Natural killer cell treated with Interleukin-12 subunit alpha and Interleukin-12 subunit beta and Interleukin-15 and Interleukin-18, amount 100 ng/mL, for 72 hours (primary cell): ENCODE results near the gene TEK. TPM values are rescaled to one million over a fixed set of nuclear protein-coding genes. Genes with fewer than 3 reads are reported as not detected.
"Not testable (repeated sequence)": the region's sequence is repeated elsewhere in the genome, so short reads cannot be mapped to it uniquely, and the experiment has no call there.

ENCODE experiments used
- ATAC-seq, 2 donors: fragments of 150-1000 bp; cut with Tn5 transposase in 1 of 2; sonication (Bioruptor Pico), chemical (Tn5 transposase) in 1 of 2; 2 replicates each; pipeline ENCODE4 v1.10.0; 2021
- DNase-seq: peaks from one replicate; pipeline ENCODE4 v3.0.0; 2022; ENCODE audit warnings: low spot score
- H3K27ac Mint-ChIP-seq, 2 donors: 1 replicate in 1 of 2; 2 replicates in 1 of 2; pipeline ENCODE4 v1.8.0; 2022; ENCODE audit warnings: mixed read lengths in 2 of 2, mild to moderate bottlenecking in 1 of 2, moderate library complexity in 1 of 2
- H3K27me3 Mint-ChIP-seq, 2 donors: 1 replicate in 1 of 2; 2 replicates in 1 of 2; pipeline ENCODE4 v1.8.0; 2022; ENCODE audit warnings: mixed read lengths in 2 of 2
- H3K36me3 Mint-ChIP-seq: one replicate; pipeline ENCODE4 v1.8.0; 2022; ENCODE audit warnings: mixed read lengths
- H3K4me1 Mint-ChIP-seq, 2 donors: 1 replicate in 1 of 2; 2 replicates in 1 of 2; pipeline ENCODE4 v1.8.0; 2022; ENCODE audit warnings: low read depth in 2 of 2, mixed read lengths in 2 of 2, mild to moderate bottlenecking in 1 of 2
- H3K4me3 Mint-ChIP-seq: one replicate; pipeline ENCODE4 v1.8.0; 2022; ENCODE audit warnings: mixed read lengths
- H3K9me3 Mint-ChIP-seq: 2 replicates; pipeline ENCODE4 v1.8.0; 2022; ENCODE audit warnings: mixed read lengths
- total RNA-seq, 2 donors: library from RNA; stranded (reverse); gene quantifications; one replicate each; pipeline ENCODE4 v1.2.3, GENCODE V29; 2022

Gene TEK
- total RNA-seq, 2 donors from 2014 or later: not detected

GRCh38 chr9:27093384-27094067 lies 15.5 kb upstream of the TEK start:
- not testable (repeated sequence) for H3K4me3 Mint-ChIP-seq, H3K36me3 Mint-ChIP-seq

GRCh38 chr9:27094640-27095298 lies 14.3 kb upstream of the TEK start:
- DNase-seq (no peak), ATAC-seq (no peak)
- no peak overlapping the region for H3K27ac Mint-ChIP-seq
- no peaks in the 10 kb centered on the region for H3K36me3 Mint-ChIP-seq
- H3K4me1 Mint-ChIP-seq: no peaks in the 10 kb centered on the region
- H3K4me3 Mint-ChIP-seq: no peak overlapping the region
- H3K27me3 Mint-ChIP-seq: peaks cover 12 to 29% of the 10 kb centered on the region in 2 donors
- H3K9me3 Mint-ChIP-seq: peaks cover 8% of the 10 kb centered on the region

More at GRCh38 chr9:27093384-27094067, 15.5 kb upstream of the TEK start:
- DNase-seq, ATAC-seq, H3K9me3 Mint-ChIP-seq, H3K27ac Mint-ChIP-seq, H3K4me1 Mint-ChIP-seq: not testable (repeated sequence)
- peaks cover 12 to 29% of the 10 kb centered on the region in 2 donors for H3K27me3 Mint-ChIP-seq

DNA sequence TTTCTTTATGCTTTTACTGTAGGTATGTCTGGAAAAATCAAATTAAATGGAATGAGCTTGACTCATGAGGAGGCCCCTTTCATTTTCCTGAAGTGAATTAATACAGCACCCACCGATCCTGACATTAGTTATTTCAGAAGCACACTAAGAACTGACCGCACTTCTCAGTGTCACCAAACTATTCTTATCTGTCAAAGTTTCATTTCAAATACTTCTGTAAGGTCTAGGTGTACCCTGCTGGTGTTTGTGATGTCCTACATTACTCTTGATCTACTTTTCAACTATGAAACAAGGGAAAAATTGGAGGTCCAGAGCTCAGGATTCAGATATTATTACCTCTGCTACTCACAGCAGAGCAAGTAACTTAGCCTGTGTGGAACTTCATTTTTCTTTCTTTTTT lies 1.8 kb upstream of the TEK start:
- Mint-ChIP-seq H3K4me3 (no peak overlapping the region), H3K27ac (no peak overlapping the region), H3K4me1 (no peaks in the 10 kb centered on the region), H3K9me3 (peaks cover 2% of the 10 kb centered on the region), H3K36me3 (no peaks in the 10 kb centered on the region), H3K27me3 (no peaks in the 10 kb centered on the region)
- ATAC-seq (no peak), DNase-seq (no peak)

DNA sequence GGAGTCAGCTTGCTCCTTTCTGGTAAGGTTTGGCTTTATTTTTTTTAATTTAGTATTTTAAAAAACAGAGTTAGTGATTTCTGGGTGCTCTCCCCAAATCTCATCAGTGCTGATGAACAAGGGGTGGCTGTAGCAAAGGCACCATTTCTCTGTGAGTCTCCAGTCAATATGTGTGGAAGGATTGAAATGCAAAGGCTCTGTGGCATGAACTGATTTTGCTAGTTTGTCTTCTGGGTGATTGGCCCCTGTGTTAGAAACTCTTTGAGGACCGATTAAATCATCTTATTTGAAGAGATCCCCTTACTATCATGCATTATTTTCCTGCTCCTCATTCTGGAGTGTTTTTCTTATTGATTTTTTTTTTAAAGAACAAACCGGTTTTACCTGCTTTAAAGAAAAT lies 596 bp downstream of the TEK start:
- no peaks in the 10 kb centered on the region for H3K36me3 Mint-ChIP-seq
- H3K4me1 Mint-ChIP-seq: no peaks in the 10 kb centered on the region
- H3K27ac Mint-ChIP-seq: no peak overlapping the region
- no peak overlapping the region for H3K4me3 Mint-ChIP-seq
- no peak for DNase-seq
- peaks cover 6% of the 10 kb centered on the region for H3K9me3 Mint-ChIP-seq
- H3K27me3 Mint-ChIP-seq: no peaks in the 10 kb centered on the region
- no peak for ATAC-seq

GRCh38 chr9:27110181-27110580 lies 1.2 kb downstream of the TEK start:
- Mint-ChIP-seq H3K27ac (no peak overlapping the region), H3K27me3 (no peaks in the 10 kb centered on the region), H3K36me3 (no peaks in the 10 kb centered on the region), H3K4me3 (no peak overlapping the region), H3K4me1 (no peaks in the 10 kb centered on the region), H3K9me3 (peaks cover 6% of the 10 kb centered on the region)
- no peak for ATAC-seq
- no peak for DNase-seq

- DNase-seq (no peak), ATAC-seq (no peak)
- Mint-ChIP-seq H3K9me3 (peaks cover 4% of the 10 kb centered on the region), H3K4me3 (no peak overlapping the region), H3K27ac (no peak overlapping the region), H3K4me1 (no peaks in the 10 kb centered on the region), H3K36me3 (no peaks in the 10 kb centered on the region), H3K27me3 (no peaks in the 10 kb centered on the region)
These were observed 3.2 kb downstream of the TEK start for GRCh38 chr9:27112235-27112634.

DNA sequence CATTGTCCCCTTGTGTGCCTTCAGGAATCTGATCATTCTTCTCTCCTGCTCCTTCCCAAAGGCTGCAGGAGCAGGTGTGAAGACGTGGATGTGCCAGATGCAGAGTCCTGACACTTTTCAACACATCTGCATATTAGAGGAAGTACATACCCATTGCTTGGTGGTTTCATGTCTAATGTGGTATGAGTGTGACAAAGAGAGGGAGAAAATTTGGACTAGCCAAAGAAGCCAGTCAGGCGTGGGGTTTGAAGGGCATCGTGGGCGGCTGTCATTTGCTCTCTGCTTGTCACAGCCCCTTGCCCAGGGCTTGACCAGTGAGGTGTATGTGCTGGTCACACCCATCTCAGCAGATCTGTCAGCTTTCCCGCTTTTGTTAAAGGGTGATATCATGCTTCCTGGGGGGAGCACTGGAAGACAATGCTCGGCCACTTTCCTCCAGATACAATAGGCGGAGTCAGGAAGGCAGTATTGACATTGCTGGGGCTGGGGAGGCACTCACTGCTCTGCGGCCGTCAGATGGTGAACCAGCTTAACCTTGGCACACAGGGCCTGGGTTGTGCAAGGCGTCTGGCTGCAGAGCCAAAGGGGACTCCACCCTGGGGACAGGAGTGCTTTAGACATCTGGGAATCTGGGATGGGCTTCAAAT lies 8.6 kb downstream of the TEK start:
- Mint-ChIP-seq H3K4me3 (no peak overlapping the region), H3K27me3 (peaks cover 3 to 6% of the 10 kb centered on the region in 2 donors)
- no peak for ATAC-seq

GRCh38 chr9:27118916-27119315 lies 9.9 kb downstream of the TEK start:
- ATAC-seq (no peak), DNase-seq (no peak)
- peaks cover under 1% of the 10 kb centered on the region for H3K9me3 Mint-ChIP-seq

More for the DNA sequence above, 8.6 kb downstream of the TEK start:
- no peak for DNase-seq
- peaks cover 4% of the 10 kb centered on the region for H3K9me3 Mint-ChIP-seq
- no peaks in the 10 kb centered on the region for H3K36me3 Mint-ChIP-seq
- no peak overlapping the region for H3K27ac Mint-ChIP-seq
- no peaks in the 10 kb centered on the region for H3K4me1 Mint-ChIP-seq

GRCh38 chr9:27124151-27124550 lies 15.1 kb downstream of the TEK start:
- Mint-ChIP-seq H3K36me3 (no peaks in the 10 kb centered on the region), H3K4me3 (no peak overlapping the region), H3K27me3 (peaks cover 3 to 7% of the 10 kb centered on the region in 2 donors), H3K4me1 (no peaks in the 10 kb centered on the region), H3K9me3 (peaks cover under 1% of the 10 kb centered on the region), H3K27ac (no peak overlapping the region)
- ATAC-seq (no peak), DNase-seq (no peak)

More at GRCh38 chr9:27118916-27119315, 9.9 kb downstream of the TEK start:
- H3K27me3 Mint-ChIP-seq: peaks cover 3 to 7% of the 10 kb centered on the region in 2 donors
- no peak overlapping the region for H3K4me3 Mint-ChIP-seq
- no peaks in the 10 kb centered on the region for H3K4me1 Mint-ChIP-seq
- H3K36me3 Mint-ChIP-seq: no peaks in the 10 kb centered on the region
- no peak overlapping the region for H3K27ac Mint-ChIP-seq

DNA sequence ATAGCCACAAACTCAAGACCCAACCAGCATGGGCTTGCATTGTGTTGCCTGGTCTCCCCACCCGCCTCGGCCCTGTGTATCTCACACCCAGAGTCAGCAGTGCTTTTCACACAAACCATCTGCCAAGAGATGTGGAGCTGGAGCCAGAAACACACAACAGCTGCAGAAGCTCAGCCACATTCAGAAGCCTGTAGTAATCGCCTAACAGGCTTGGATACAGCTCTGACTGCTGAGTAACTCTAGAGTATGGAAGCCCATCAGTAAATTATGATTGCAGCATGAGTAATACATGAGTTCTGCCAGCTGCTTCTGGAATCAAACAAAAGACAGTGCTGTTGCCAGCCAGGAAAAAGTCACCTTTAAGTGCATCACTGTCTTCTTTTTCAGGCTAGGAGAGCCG lies 16.0 kb downstream of the TEK start:
- DNase-seq: no peak
- no peak for ATAC-seq
- no peaks in the 10 kb centered on the region for H3K4me1 Mint-ChIP-seq
- peaks cover 4% of the 10 kb centered on the region for H3K9me3 Mint-ChIP-seq
- H3K4me3 Mint-ChIP-seq: no peak overlapping the region
- H3K36me3 Mint-ChIP-seq: no peaks in the 10 kb centered on the region
- H3K27me3 Mint-ChIP-seq: peaks cover 3 to 7% of the 10 kb centered on the region in 2 donors
- H3K27ac Mint-ChIP-seq: no peak overlapping the region

GRCh38 chr9:27125936-27126335 lies 16.9 kb downstream of the TEK start:
- Mint-ChIP-seq H3K27me3 (peaks cover 3 to 7% of the 10 kb centered on the region in 2 donors), H3K27ac (no peak overlapping the region), H3K4me1 (no peaks in the 10 kb centered on the region), H3K9me3 (peaks cover 4% of the 10 kb centered on the region), H3K4me3 (no peak overlapping the region), H3K36me3 (no peaks in the 10 kb centered on the region)
- no peak for DNase-seq
- no peak for ATAC-seq

- DNase-seq (no peak), ATAC-seq (no peak)
- no peak overlapping the region for H3K4me3 Mint-ChIP-seq
- H3K4me1 Mint-ChIP-seq: no peaks in the 10 kb centered on the region
- no peak overlapping the region for H3K27ac Mint-ChIP-seq
- peaks cover 4% of the 10 kb centered on the region for H3K9me3 Mint-ChIP-seq
- peaks cover 3 to 7% of the 10 kb centered on the region in 2 donors for H3K27me3 Mint-ChIP-seq
- H3K36me3 Mint-ChIP-seq: no peaks in the 10 kb centered on the region
These were observed 17.6 kb downstream of the TEK start for GRCh38 chr9:27126670-27127069.

GRCh38 chr9:27129221-27129620 lies 20.2 kb downstream of the TEK start:
- Mint-ChIP-seq H3K27me3 (no peaks in the 10 kb centered on the region), H3K27ac (no peak overlapping the region), H3K4me1 (no peaks in the 10 kb centered on the region), H3K4me3 (no peak overlapping the region), H3K36me3 (no peaks in the 10 kb centered on the region), H3K9me3 (peaks cover 4% of the 10 kb centered on the region)
- DNase-seq: no peak
- ATAC-seq: no peak

DNA sequence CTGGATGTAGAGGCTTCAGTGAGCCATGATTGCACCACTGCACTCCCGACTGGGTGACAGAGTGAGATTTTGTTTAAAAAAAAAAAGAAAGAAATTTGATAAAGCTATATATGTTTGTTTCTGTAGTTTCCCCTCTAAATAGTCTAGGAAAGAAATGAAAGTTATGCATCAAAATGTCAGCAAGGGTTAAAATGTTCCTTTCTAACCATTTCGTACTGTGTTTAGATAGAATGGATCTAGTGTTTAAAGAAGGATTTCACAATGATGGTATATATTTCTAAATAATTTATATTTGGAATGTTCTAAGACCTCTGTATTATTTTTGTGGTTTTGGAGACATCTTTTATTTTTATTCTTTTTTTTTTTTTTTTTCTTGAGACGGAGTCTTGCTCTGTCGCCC lies 22.7 kb downstream of the TEK start:
- Mint-ChIP-seq H3K27me3 (no peaks in the 10 kb centered on the region), H3K36me3 (no peaks in the 10 kb centered on the region), H3K9me3 (peaks cover 7% of the 10 kb centered on the region), H3K27ac (no peak overlapping the region), H3K4me1 (no peaks in the 10 kb centered on the region), H3K4me3 (no peak overlapping the region)
- ATAC-seq (no peak), DNase-seq (no peak)
